GM12864 (cell line): ENCODE data around the gene SFPQ.

Experiments
- DNase-seq: peaks from one replicate; pipeline ENCODE4 v3.0.0-alpha.2; 2011; ENCODE audit warnings: low read depth
- H3K4me3 ChIP-seq: 2 replicates; pipeline ENCODE4 v1.5.1; 2011; ENCODE audit warnings: mild to moderate bottlenecking, low read depth, low read length, control low read depth
- CTCF ChIP-seq: IDR thresholded peaks from 2 replicates; pipeline ENCODE4 v1.5.1; 2011; ENCODE audit warnings: low read depth, mild to moderate bottlenecking, moderate library complexity, low read length, control low read depth, inconsistent platforms; ENCODE audit errors: missing control alignments

SFPQ gene

GRCh38 chr1:35187816-35188342 is 5.1 kb downstream of the SFPQ start:
- TF ChIP-seq CTCF, result no peak
- DNase-seq, result no peak
- no peak overlapping the region for H3K4me3 ChIP-seq

- H3K4me3 ChIP-seq, result no peak overlapping the region
- no peak for TF ChIP-seq CTCF
- no peak for DNase-seq
These were observed 6.7 kb downstream of the SFPQ start for GRCh38 chr1:35186239-35186638.

- H3K4me3 ChIP-seq, result no peak overlapping the region
- no peak for TF ChIP-seq CTCF
- no peak for DNase-seq
These were observed 7.7 kb downstream of the SFPQ start for GRCh38 chr1:35185200-35185599.

- no peak for DNase-seq
- H3K4me3 ChIP-seq, result no peak overlapping the region
- TF ChIP-seq CTCF, result no peak
These were observed 8.3 kb downstream of the SFPQ start for GRCh38 chr1:35184495-35185199.

- TF ChIP-seq CTCF, result no peak
- no peak overlapping the region for H3K4me3 ChIP-seq
- no peak for DNase-seq
These were observed 11.0 kb downstream of the SFPQ start for GRCh38 chr1:35181790-35182455.

GRCh38 chr1:35180776-35181374 is 12.1 kb downstream of the SFPQ start:
- no peak for TF ChIP-seq CTCF
- no peak for DNase-seq
- H3K4me3 ChIP-seq, result no peak overlapping the region
